ENCODE measurements around the gene CNBP. TPM values are rescaled to one million over a fixed set of nuclear protein-coding genes. Genes with fewer than 3 reads are reported as not detected.

Gene CNBP
- total and polyA plus RNA-seq, 9 of the 15 experiments (the other 6 are each of a cell fraction or from before 2014, with no cell fraction given), result 284 to 717 (median 412) TPM

- TF ChIP-seq, protein P1, sequence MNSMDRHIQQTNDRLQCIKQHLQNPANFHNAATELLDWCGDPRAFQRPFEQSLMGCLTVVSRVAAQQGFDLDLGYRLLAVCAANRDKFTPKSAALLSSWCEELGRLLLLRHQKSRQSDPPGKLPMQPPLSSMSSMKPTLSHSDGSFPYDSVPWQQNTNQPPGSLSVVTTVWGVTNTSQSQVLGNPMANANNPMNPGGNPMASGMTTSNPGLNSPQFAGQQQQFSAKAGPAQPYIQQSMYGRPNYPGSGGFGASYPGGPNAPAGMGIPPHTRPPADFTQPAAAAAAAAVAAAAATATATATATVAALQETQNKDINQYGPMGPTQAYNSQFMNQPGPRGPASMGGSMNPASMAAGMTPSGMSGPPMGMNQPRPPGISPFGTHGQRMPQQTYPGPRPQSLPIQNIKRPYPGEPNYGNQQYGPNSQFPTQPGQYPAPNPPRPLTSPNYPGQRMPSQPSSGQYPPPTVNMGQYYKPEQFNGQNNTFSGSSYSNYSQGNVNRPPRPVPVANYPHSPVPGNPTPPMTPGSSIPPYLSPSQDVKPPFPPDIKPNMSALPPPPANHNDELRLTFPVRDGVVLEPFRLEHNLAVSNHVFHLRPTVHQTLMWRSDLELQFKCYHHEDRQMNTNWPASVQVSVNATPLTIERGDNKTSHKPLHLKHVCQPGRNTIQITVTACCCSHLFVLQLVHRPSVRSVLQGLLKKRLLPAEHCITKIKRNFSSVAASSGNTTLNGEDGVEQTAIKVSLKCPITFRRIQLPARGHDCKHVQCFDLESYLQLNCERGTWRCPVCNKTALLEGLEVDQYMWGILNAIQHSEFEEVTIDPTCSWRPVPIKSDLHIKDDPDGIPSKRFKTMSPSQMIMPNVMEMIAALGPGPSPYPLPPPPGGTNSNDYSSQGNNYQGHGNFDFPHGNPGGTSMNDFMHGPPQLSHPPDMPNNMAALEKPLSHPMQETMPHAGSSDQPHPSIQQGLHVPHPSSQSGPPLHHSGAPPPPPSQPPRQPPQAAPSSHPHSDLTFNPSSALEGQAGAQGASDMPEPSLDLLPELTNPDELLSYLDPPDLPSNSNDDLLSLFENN (IDR thresholded peaks at IDR 0.05; ENCODE audit: low read depth in 2 of 2, low read length in 2 of 2), result no peak
- TF ChIP-seq BMI1 (IDR thresholded peaks at IDR 0.05; ENCODE audit: low read length), result no peak
- TF ChIP-seq NCOA2 (IDR thresholded peaks at IDR 0.05; ENCODE audit: partially characterized antibody in 2 of 2), result no peak
- no peak for TF ChIP-seq CBFA2T2 (conservative IDR thresholded peaks at IDR 0.05)
- no peak for TF ChIP-seq ZNF212 (CRISPR knock-in tag; IDR thresholded peaks at IDR 0.05)
- no peak for TF ChIP-seq C11orf30 (IDR thresholded peaks at IDR 0.05; ENCODE audit: low read depth)
- TF ChIP-seq MAFK (IDR thresholded peaks at IDR 0.05; ENCODE audit: low read length), result no peak
- TF ChIP-seq, protein P2, sequence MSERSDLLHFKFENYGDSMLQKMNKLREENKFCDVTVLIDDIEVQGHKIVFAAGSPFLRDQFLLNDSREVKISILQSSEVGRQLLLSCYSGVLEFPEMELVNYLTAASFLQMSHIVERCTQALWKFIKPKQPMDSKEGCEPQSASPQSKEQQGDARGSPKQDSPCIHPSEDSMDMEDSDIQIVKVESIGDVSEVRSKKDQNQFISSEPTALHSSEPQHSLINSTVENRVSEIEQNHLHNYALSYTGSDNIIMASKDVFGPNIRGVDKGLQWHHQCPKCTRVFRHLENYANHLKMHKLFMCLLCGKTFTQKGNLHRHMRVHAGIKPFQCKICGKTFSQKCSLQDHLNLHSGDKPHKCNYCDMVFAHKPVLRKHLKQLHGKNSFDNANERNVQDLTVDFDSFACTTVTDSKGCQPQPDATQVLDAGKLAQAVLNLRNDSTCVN (CRISPR knock-in tag; IDR thresholded peaks at IDR 0.05), result no peak
- TF ChIP-seq ESRRA (IDR thresholded peaks at IDR 0.05; ENCODE audit: borderline replicate concordance, low read depth), result no peak
- no peak for TF ChIP-seq ZBTB11 (CRISPR knock-in tag; IDR thresholded peaks at IDR 0.05)
- TF ChIP-seq ATF7 (IDR thresholded peaks at IDR 0.05), result peak; percentile 30; the same call in 1 of the 2 replicates
- no peak for TF ChIP-seq CREB3L1 (IDR thresholded peaks at IDR 0.05; ENCODE audit: borderline replicate concordance, low read depth)
- no peak for TF ChIP-seq DMBX1 (CRISPR knock-in tag; IDR thresholded peaks at IDR 0.05; ENCODE audit: borderline replicate concordance)
- no peak for TF ChIP-seq ARNT (IDR thresholded peaks at IDR 0.05)
These were observed 64.2 kb downstream of the CNBP start (continued) for GRCh38 chr3:129119365-129120100.

All from K562 (cell line).